NT2/D1 (cell line): ENCODE measurements around the gene MYLK.

Experiments used
- DNase-seq: peaks from one replicate; pipeline ENCODE4 v3.0.0-alpha.2; 2011; ENCODE audit warnings: low read depth, low spot score
- H3K27me3 ChIP-seq: 2 replicates; pipeline ENCODE4 v1.6.0; 2011; ENCODE audit warnings: mild to moderate bottlenecking; ENCODE audit not compliant: insufficient read length, insufficient read depth
- H3K36me3 ChIP-seq: 2 replicates; pipeline ENCODE4 v1.6.1; 2011; ENCODE audit warnings: mild to moderate bottlenecking, low read length, mixed read lengths; ENCODE audit not compliant: insufficient read depth, insufficient read length
- H3K4me1 ChIP-seq: 2 replicates; pipeline ENCODE4 v1.5.1; 2011; ENCODE audit not compliant: insufficient read depth, insufficient read length
- H3K4me3 ChIP-seq: 2 replicates; pipeline ENCODE4 v1.5.1; 2011; ENCODE audit warnings: low read depth; ENCODE audit not compliant: insufficient read length
- H3K9ac ChIP-seq: 2 replicates; pipeline ENCODE4 v1.6.0; 2011; ENCODE audit warnings: low read depth; ENCODE audit not compliant: insufficient read length
- H3K9me3 ChIP-seq: 2 replicates; pipeline ENCODE4 v1.5.1; 2011; ENCODE audit warnings: mild to moderate bottlenecking, low read length; ENCODE audit not compliant: insufficient read depth
- SUZ12 ChIP-seq: IDR thresholded peaks from 2 replicates; pipeline ENCODE4 v1.6.1; 2011; ENCODE audit not compliant: insufficient read length, insufficient read depth; ENCODE audit errors: extremely low read depth
- YY1 ChIP-seq: IDR thresholded peaks from 2 replicates; pipeline ENCODE4 v1.6.1; 2011; ENCODE audit not compliant: insufficient read length, insufficient read depth
- ZNF274 ChIP-seq: IDR thresholded peaks from 2 replicates; pipeline ENCODE4 v1.6.1; 2011; ENCODE audit warnings: mild to moderate bottlenecking, low read depth, low read length

The MYLK gene

GRCh38 chr3:123876858-123877257, 7.3 kb downstream of the MYLK start:
- TF ChIP-seq SUZ12 = no peak
- TF ChIP-seq YY1 = no peak
- no peak for TF ChIP-seq ZNF274
- H3K36me3 ChIP-seq = no peaks in the 10 kb centered on the region
- H3K9me3 ChIP-seq = peaks cover 8% of the 10 kb centered on the region; the same call in 1 of the 2 replicates
- DNase-seq = no peak
- no peak overlapping the region for H3K9ac ChIP-seq
- no peaks in the 10 kb centered on the region for H3K4me1 ChIP-seq
- no peak overlapping the region for H3K4me3 ChIP-seq
- H3K27me3 ChIP-seq = no peaks in the 10 kb centered on the region

GRCh38 chr3:123872621-123873020, 11.5 kb downstream of the MYLK start:
- no peak overlapping the region for H3K9ac ChIP-seq
- H3K27me3 ChIP-seq = no peaks in the 10 kb centered on the region
- no peaks in the 10 kb centered on the region for H3K36me3 ChIP-seq
- peaks cover 28% of the 10 kb centered on the region; the same call in 1 of the 2 replicates for H3K9me3 ChIP-seq
- DNase-seq = no peak
- TF ChIP-seq ZNF274 (no peak), YY1 (no peak), SUZ12 (no peak)
- H3K4me1 ChIP-seq = no peaks in the 10 kb centered on the region
- no peak overlapping the region for H3K4me3 ChIP-seq

DNA sequence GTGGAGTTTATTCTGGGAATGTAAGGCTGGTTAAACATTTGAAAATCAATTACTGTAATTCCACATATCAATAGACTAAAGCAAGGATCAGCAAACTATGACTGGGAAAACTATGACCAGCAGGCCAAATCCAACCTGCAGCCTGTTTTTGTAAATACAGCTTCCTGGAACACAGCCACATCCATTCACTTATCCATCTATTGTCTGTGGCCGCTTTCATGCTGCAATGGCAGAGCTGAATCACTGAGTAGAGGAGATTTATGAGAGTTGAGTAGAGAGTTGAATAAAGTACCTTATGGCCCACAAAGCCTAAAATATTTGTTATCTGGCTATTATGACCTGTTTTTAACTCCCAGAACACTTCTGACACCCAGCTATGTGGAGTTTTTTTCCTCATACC, 12.2 kb downstream of the MYLK start:
- TF ChIP-seq ZNF274 = no peak
- no peak for TF ChIP-seq YY1
- TF ChIP-seq SUZ12 = no peak
- DNase-seq = no peak
- Histone ChIP-seq H3K27me3 (no peaks in the 10 kb centered on the region), H3K9me3 (peaks cover 28% of the 10 kb centered on the region; the same call in 1 of the 2 replicates), H3K9ac (no peak overlapping the region), H3K36me3 (no peaks in the 10 kb centered on the region), H3K4me1 (no peaks in the 10 kb centered on the region), H3K4me3 (no peak overlapping the region)

- DNase-seq = no peak
- peaks cover 28% of the 10 kb centered on the region; the same call in 1 of the 2 replicates for H3K9me3 ChIP-seq
- no peaks in the 10 kb centered on the region for H3K4me1 ChIP-seq
- H3K4me3 ChIP-seq = no peak overlapping the region
- TF ChIP-seq SUZ12 (no peak), ZNF274 (no peak), YY1 (no peak)
- H3K9ac ChIP-seq = no peak overlapping the region
- H3K36me3 ChIP-seq = no peaks in the 10 kb centered on the region
- no peaks in the 10 kb centered on the region for H3K27me3 ChIP-seq
Observed at GRCh38 chr3:123870033-123870432, 14.1 kb downstream of the MYLK start.

- no peaks in the 10 kb centered on the region for H3K4me1 ChIP-seq
- peaks cover 28% of the 10 kb centered on the region; the same call in 1 of the 2 replicates for H3K9me3 ChIP-seq
- no peak for DNase-seq
- no peaks in the 10 kb centered on the region for H3K27me3 ChIP-seq
- TF ChIP-seq YY1 (no peak), ZNF274 (no peak)
- H3K4me3 ChIP-seq = no peak overlapping the region
- no peak overlapping the region for H3K9ac ChIP-seq
- no peaks in the 10 kb centered on the region for H3K36me3 ChIP-seq
Observed at GRCh38 chr3:123869165-123869564, 15.0 kb downstream of the MYLK start.

DNA sequence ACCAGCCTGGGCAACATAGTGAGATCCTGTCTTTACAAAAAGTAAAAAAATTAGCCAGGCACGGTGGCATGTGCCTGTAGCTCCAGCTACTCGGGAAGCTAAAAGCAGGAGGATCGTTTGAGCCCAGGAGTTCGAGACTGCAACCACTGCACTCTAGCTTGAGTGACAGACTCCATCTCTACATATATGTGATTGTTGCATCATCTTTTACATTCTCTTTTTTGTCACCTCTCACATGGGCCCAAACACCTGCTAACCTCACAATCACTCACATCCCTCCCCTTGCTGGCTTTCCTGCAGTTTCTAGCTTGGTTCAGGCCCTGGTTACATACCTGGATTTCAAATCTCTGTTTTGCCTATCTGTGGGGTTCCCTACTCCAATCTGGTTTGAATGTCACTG, 19.4 kb downstream of the MYLK start:
- no peak for DNase-seq
- no peaks in the 10 kb centered on the region for H3K36me3 ChIP-seq
- no peak overlapping the region for H3K9ac ChIP-seq
- H3K4me1 ChIP-seq = no peaks in the 10 kb centered on the region
- no peaks in the 10 kb centered on the region for H3K9me3 ChIP-seq
- no peaks in the 10 kb centered on the region for H3K27me3 ChIP-seq
- no peak overlapping the region for H3K4me3 ChIP-seq
- TF ChIP-seq SUZ12 (no peak), ZNF274 (no peak), YY1 (no peak)

- no peaks in the 10 kb centered on the region for H3K27me3 ChIP-seq
- DNase-seq = no peak
- H3K36me3 ChIP-seq = no peaks in the 10 kb centered on the region
- TF ChIP-seq SUZ12 (no peak), ZNF274 (no peak)
- H3K4me1 ChIP-seq = no peaks in the 10 kb centered on the region
- no peak overlapping the region for H3K9ac ChIP-seq
- no peak overlapping the region for H3K4me3 ChIP-seq
- 0 out of 2 replicates have a peak, but pooled peaks cover 6% of the 10 kb centered on the region for H3K9me3 ChIP-seq
Observed at GRCh38 chr3:123862152-123862551, 22.0 kb downstream of the MYLK start.
